Astrocyte (in vitro differentiated cells and primary cell): ENCODE data around the gene TMEM141. TPM values are rescaled to one million over a fixed set of nuclear protein-coding genes. Genes with fewer than 3 reads are reported as not detected.

Source experiments
- DNase-seq: peaks from one replicate; pipeline ENCODE4 v3.0.0-alpha.2; 2010; ENCODE audit warnings: low read depth
- FAIRE-seq: peaks from 2 replicates; lab custom pipeline; 2011; peaks lifted over from hg19 to GRCh38; lab: Jason Lieb, UNC
- H2AFZ ChIP-seq: 2 replicates; pipeline ENCODE4 v1.6.0; 2012; ENCODE audit warnings: low read depth, low read length, inconsistent platforms
- H3K27ac ChIP-seq: 2 replicates; pipeline ENCODE4 v1.5.1; 2011; ENCODE audit warnings: low read depth, low read length, inconsistent platforms
- H3K27me3 ChIP-seq: 2 replicates; pipeline ENCODE4 v1.6.0; 2011; ENCODE audit warnings: low read length, inconsistent platforms; ENCODE audit not compliant: insufficient read depth
- H3K36me3 ChIP-seq: 2 replicates; pipeline ENCODE4 v1.5.1; 2011; ENCODE audit warnings: low read length, inconsistent platforms; ENCODE audit not compliant: insufficient read depth
- H3K4me1 ChIP-seq: 2 replicates; pipeline ENCODE4 v1.5.1; 2011; ENCODE audit warnings: low read length, inconsistent platforms; ENCODE audit not compliant: insufficient read depth
- H3K4me2 ChIP-seq: 2 replicates; pipeline ENCODE4 v1.6.0; 2012; ENCODE audit warnings: low read length, inconsistent platforms
- H3K4me3 ChIP-seq: 2 replicates; pipeline ENCODE4 v1.5.1; 2011; ENCODE audit warnings: low read depth, mild to moderate bottlenecking, low read length, inconsistent platforms; ENCODE audit not compliant: insufficient read depth
- H3K79me2 ChIP-seq: 2 replicates; pipeline ENCODE4 v1.6.0; 2012; ENCODE audit warnings: mild to moderate bottlenecking, low read length, inconsistent platforms; ENCODE audit not compliant: insufficient read depth
- H3K9ac ChIP-seq: 2 replicates; pipeline ENCODE4 v1.6.0; 2012; ENCODE audit warnings: mild to moderate bottlenecking, low read length, inconsistent platforms
- H3K9me3 ChIP-seq: 2 replicates; pipeline ENCODE4 v1.5.1; 2012; ENCODE audit warnings: low read depth, mild to moderate bottlenecking, low read length, inconsistent platforms; ENCODE audit not compliant: insufficient read depth
- H4K20me1 ChIP-seq: 2 replicates; pipeline ENCODE4 v1.6.0; 2012; ENCODE audit warnings: low read length, inconsistent platforms; ENCODE audit not compliant: insufficient read depth
- H3K27ac Mint-ChIP-seq: one replicate; pipeline ENCODE4 v1.8.0; 2021; ENCODE audit warnings: mild to moderate bottlenecking, mixed read lengths; ENCODE audit not compliant: unreplicated experiment
- H3K27me3 Mint-ChIP-seq: one replicate; pipeline ENCODE4 v1.8.0; 2021; ENCODE audit warnings: low read depth, mixed read lengths; ENCODE audit not compliant: unreplicated experiment
- H3K36me3 Mint-ChIP-seq: one replicate; pipeline ENCODE4 v1.8.0; 2021; ENCODE audit warnings: low read depth, mixed read lengths; ENCODE audit not compliant: unreplicated experiment
- H3K4me1 Mint-ChIP-seq: one replicate; pipeline ENCODE4 v1.8.0; 2021; ENCODE audit warnings: low read depth, mixed read lengths; ENCODE audit not compliant: unreplicated experiment
- H3K4me3 Mint-ChIP-seq: one replicate; pipeline ENCODE4 v1.8.0; 2021; ENCODE audit warnings: mild to moderate bottlenecking, moderate library complexity, mixed read lengths; ENCODE audit not compliant: unreplicated experiment
- H3K9me3 Mint-ChIP-seq: one replicate; pipeline ENCODE4 v1.8.0; 2021; ENCODE audit warnings: mild to moderate bottlenecking, mixed read lengths; ENCODE audit not compliant: unreplicated experiment
- EZH2 ChIP-seq: IDR thresholded peaks from 2 replicates; pipeline ENCODE4 v1.6.1; 2012; ENCODE audit warnings: mild to moderate bottlenecking, low read length, inconsistent platforms; ENCODE audit not compliant: insufficient read depth
- total RNA-seq: library from RNA; stranded (reverse); gene quantifications from 2 replicates; pipeline ENCODE4 v1.2.1, GENCODE V29; 2021
- TF ChIP-seq, protein P1 (sequence below): IDR thresholded peaks from 2 replicates; pipeline ENCODE4 v1.5.1; 2011; ENCODE audit warnings: low read depth, mild to moderate bottlenecking, inconsistent platforms, low read length, moderate library complexity; ENCODE audit not compliant: insufficient read depth

The TMEM141 gene
- total RNA-seq, 1 donor from 2014 or later = 40.8 TPM

DNA sequence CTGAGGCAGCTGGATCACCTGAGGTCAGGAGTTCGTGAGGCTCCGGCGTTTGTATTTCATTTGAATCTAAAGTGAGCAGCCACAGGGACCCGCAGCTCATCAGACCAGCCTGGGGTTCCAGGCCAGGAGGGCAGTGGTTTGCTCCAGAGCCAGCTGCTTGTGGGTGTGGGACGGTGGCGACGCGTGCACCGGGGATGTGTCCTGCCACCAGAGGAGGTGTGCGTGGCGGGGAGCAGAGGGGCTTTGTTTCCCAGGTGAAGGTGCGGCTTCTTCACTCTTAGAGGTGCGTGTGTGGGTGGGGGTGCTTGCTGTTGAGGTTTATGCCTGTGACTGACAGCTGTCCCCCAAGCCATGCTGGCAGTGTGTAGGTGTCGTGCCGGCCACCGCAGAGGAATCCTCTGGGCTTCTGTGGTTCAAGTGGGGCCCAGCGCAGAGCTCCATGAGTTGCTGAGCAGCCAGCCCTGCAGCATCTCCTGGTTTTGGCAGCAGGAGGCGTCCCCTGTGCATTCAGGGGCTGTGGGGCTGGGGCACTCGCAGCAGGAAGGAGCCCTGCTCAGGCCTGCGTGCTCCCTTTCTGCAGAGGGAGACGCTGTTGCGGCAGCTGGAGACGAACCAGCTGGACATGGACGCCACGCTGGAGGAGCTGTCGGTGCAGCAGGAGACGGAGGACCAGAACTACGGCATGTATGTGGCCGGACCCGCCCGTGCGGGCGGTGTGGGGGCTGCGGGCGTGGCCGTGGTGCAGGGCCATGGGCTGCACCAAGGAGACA, 44.2 kb downstream of the TMEM141 start:
- Mint-ChIP-seq H3K27me3 (no peaks in the 10 kb centered on the region), H3K9me3 (no peaks in the 10 kb centered on the region), H3K36me3 (peaks cover 5% of the 10 kb centered on the region), H3K4me1 (peaks cover 7% of the 10 kb centered on the region), H3K4me3 (no peak overlapping the region), H3K27ac (peak overlapping the region; percentile 7)
- Histone ChIP-seq H3K4me1 (no peaks in the 10 kb centered on the region), H3K36me3 (no peaks in the 10 kb centered on the region), H2AFZ (no peak overlapping the region), H3K9ac (no peak overlapping the region), H4K20me1 (peaks cover 8% of the 10 kb centered on the region), H3K79me2 (no peaks in the 10 kb centered on the region), H3K27ac (no peak overlapping the region), H3K27me3 (no peaks in the 10 kb centered on the region), H3K9me3 (no peaks in the 10 kb centered on the region), H3K4me3 (no peak overlapping the region), H3K4me2 (no peak overlapping the region)
- FAIRE-seq (no peak), DNase-seq (no peak)
- no peak for TF ChIP-seq EZH2
- TF ChIP-seq, protein P1, sequence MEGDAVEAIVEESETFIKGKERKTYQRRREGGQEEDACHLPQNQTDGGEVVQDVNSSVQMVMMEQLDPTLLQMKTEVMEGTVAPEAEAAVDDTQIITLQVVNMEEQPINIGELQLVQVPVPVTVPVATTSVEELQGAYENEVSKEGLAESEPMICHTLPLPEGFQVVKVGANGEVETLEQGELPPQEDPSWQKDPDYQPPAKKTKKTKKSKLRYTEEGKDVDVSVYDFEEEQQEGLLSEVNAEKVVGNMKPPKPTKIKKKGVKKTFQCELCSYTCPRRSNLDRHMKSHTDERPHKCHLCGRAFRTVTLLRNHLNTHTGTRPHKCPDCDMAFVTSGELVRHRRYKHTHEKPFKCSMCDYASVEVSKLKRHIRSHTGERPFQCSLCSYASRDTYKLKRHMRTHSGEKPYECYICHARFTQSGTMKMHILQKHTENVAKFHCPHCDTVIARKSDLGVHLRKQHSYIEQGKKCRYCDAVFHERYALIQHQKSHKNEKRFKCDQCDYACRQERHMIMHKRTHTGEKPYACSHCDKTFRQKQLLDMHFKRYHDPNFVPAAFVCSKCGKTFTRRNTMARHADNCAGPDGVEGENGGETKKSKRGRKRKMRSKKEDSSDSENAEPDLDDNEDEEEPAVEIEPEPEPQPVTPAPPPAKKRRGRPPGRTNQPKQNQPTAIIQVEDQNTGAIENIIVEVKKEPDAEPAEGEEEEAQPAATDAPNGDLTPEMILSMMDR = no peak

- H3K27ac Mint-ChIP-seq = no peak overlapping the region
Measured at GRCh38 chr9:136835932-136836904, 45.1 kb downstream of the TMEM141 start.

More at GRCh38 chr9:136835932-136836904, 45.1 kb downstream of the TMEM141 start:
- no peak for DNase-seq
- H3K79me2 ChIP-seq = no peaks in the 10 kb centered on the region
- H3K4me2 ChIP-seq = no peak overlapping the region
- H3K9ac ChIP-seq = no peak overlapping the region
- Mint-ChIP-seq H3K4me1 (peaks cover 7% of the 10 kb centered on the region), H3K4me3 (no peak overlapping the region), H3K36me3 (peaks cover 5% of the 10 kb centered on the region), H3K27me3 (no peaks in the 10 kb centered on the region), H3K9me3 (no peaks in the 10 kb centered on the region)
- H3K4me3 ChIP-seq = no peak overlapping the region
- peaks cover 9% of the 10 kb centered on the region for H4K20me1 ChIP-seq
- no peak for FAIRE-seq
- H3K36me3 ChIP-seq = no peaks in the 10 kb centered on the region
- no peaks in the 10 kb centered on the region for H3K27me3 ChIP-seq
- H2AFZ ChIP-seq = no peak overlapping the region
- TF ChIP-seq EZH2 = no peak
- TF ChIP-seq, protein P1 = no peak
- H3K4me1 ChIP-seq = peaks cover 6% of the 10 kb centered on the region
- H3K9me3 ChIP-seq = no peaks in the 10 kb centered on the region
- H3K27ac ChIP-seq = no peak overlapping the region
